Vagina (tissue), 2 donors: Measurements from ENCODE around the gene KPNA5.

Source experiments
- POLR2A ChIP-seq, 2 donors: fragments of 450-650 bp; IDR thresholded peaks; one replicate each; pipeline ENCODE4 v1.6.1; 2017; ENCODE audit warnings: antibody characterized with exemption in 2 of 2, mild to moderate bottlenecking in 2 of 2, moderate library complexity in 2 of 2
- TF ChIP-seq, protein P1 (sequence below), 3 experiments: fragments of 450-650 bp in 2 of 3; fragments of 200-600 bp in 1 of 3; sonication (generic) in 1 of 3; IDR thresholded peaks; one replicate each; pipeline ENCODE4 v1.5.1; 2017 to 2019; ENCODE audit warnings: antibody characterized with exemption in 3 of 3, mild to moderate bottlenecking in 2 of 3, moderate library complexity in 2 of 3

- TF ChIP-seq, protein P1, sequence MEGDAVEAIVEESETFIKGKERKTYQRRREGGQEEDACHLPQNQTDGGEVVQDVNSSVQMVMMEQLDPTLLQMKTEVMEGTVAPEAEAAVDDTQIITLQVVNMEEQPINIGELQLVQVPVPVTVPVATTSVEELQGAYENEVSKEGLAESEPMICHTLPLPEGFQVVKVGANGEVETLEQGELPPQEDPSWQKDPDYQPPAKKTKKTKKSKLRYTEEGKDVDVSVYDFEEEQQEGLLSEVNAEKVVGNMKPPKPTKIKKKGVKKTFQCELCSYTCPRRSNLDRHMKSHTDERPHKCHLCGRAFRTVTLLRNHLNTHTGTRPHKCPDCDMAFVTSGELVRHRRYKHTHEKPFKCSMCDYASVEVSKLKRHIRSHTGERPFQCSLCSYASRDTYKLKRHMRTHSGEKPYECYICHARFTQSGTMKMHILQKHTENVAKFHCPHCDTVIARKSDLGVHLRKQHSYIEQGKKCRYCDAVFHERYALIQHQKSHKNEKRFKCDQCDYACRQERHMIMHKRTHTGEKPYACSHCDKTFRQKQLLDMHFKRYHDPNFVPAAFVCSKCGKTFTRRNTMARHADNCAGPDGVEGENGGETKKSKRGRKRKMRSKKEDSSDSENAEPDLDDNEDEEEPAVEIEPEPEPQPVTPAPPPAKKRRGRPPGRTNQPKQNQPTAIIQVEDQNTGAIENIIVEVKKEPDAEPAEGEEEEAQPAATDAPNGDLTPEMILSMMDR (IDR thresholded peaks at IDR 0.05): no peak
- TF ChIP-seq POLR2A (IDR thresholded peaks at IDR 0.05): peak in 1 of 2 donors; percentile 62
Observed at GRCh38 chr6:116680880-116681672, at the start of gene KPNA5.
